Kasumi-1 (cell line): ENCODE results near the gene CCL13.

Experiments
- DNase-seq, 2 experiments: peaks; one replicate each; lab custom pipeline; 2025; lab: John Stamatoyannopoulos, UW

CCL13 gene

GRCh38 chr17:34384822-34385605 lies 28.7 kb downstream of the CCL13 start:
- DNase-seq = no peak

GRCh38 chr17:34386343-34386696 lies 30.0 kb downstream of the CCL13 start:
- no peak for DNase-seq

- DNase-seq = no peak
Measured at GRCh38 chr17:34386697-34387550, 30.6 kb downstream of the CCL13 start.

GRCh38 chr17:34387566-34387965 lies 31.3 kb downstream of the CCL13 start:
- no peak for DNase-seq

- no peak for DNase-seq
Measured at GRCh38 chr17:34389126-34389750, 33.0 kb downstream of the CCL13 start.

GRCh38 chr17:34390649-34391048 lies 34.4 kb downstream of the CCL13 start:
- DNase-seq = no peak

- DNase-seq = no peak
Measured at GRCh38 chr17:34391241-34391640, 35.0 kb downstream of the CCL13 start.

- DNase-seq = no peak
Measured at GRCh38 chr17:34393401-34393800, 37.1 kb downstream of the CCL13 start.

GRCh38 chr17:34397265-34397664 lies 41.0 kb downstream of the CCL13 start:
- no peak for DNase-seq

- DNase-seq = peak; percentile 6 to 38
Measured at GRCh38 chr17:34398990-34399389, 42.7 kb downstream of the CCL13 start.

- no peak for DNase-seq
Measured at GRCh38 chr17:34399725-34400124, 43.4 kb downstream of the CCL13 start.

- no peak for DNase-seq
Measured at GRCh38 chr17:34400301-34400931, 44.1 kb downstream of the CCL13 start.

- DNase-seq = no peak
Measured at GRCh38 chr17:34401165-34401564, 44.9 kb downstream of the CCL13 start.

- no peak for DNase-seq
Measured at GRCh38 chr17:34403006-34403405, 46.7 kb downstream of the CCL13 start.

GRCh38 chr17:34406226-34406625 lies 49.9 kb downstream of the CCL13 start:
- DNase-seq = no peak
